SK-N-MC (cell line): ENCODE measurements around the gene C1QTNF3.

ENCODE experiments used
- EZH2 ChIP-seq: fragments of 200-600 bp; sonication (generic); IDR thresholded peaks from one replicate; pipeline ENCODE4 v1.6.1; 2017; ENCODE audit warnings: antibody characterized with exemption
- FOXP2 ChIP-seq: optimal IDR thresholded peaks from 2 replicates; pipeline ENCODE3; 2011; ENCODE audit warnings: mild to moderate bottlenecking, moderate library complexity; ENCODE audit not compliant: insufficient read depth; ENCODE audit errors: extremely low read length, control extremely low read depth
- POLR2AphosphoS5 ChIP-seq: IDR thresholded peaks from 2 replicates; pipeline ENCODE4 v1.6.1; 2012; ENCODE audit warnings: mild to moderate bottlenecking, low read depth, low read length, borderline replicate concordance

DNA sequence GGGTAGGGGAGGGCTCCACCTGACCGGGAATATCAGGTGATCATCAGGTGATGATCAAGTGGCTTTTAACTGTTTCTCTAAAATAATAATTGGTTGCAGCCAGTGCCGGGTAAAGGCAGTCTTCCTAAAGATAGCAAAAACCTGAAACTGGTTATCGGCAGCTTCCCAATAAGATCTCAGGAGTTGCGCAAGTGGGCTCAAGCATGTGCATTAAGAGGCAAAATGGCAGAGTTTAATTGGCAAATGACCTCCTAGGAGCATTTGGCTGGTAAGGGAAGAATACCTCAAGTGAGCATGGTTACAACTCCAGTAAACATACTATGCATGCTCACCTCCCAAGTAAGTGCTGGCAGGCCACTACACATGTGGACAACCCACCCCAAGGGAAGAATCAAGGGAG lies 4.2 kb downstream of the C1QTNF3 start:
- TF ChIP-seq POLR2AphosphoS5 (no peak), EZH2 (no peak), FOXP2 (no peak)
